Hematopoietic multipotent progenitor cell (in vitro differentiated cells): ENCODE data around the gene TUBB6. TPM values are rescaled to one million over a fixed set of nuclear protein-coding genes. Genes with fewer than 3 reads are reported as not detected.

Experiments used
- small RNA-seq: library from RNA; depleted of rRNA; stranded (forward); fragments of <200 nt; gene quantifications from one replicate; pipeline ENCODE3, GENCODE V24; 2012
- total RNA-seq: library from RNA; depleted of rRNA; stranded (reverse); fragments of >200 nt; gene quantifications from one replicate; pipeline ENCODE4 v1.2.3, GENCODE V29; 2012

The TUBB6 gene
- total RNA-seq, 1 donor = 164 TPM

Small RNA genes lying within 50 kb of the gene (small RNA-seq; reads per million reads assigned to genes)
- gene RNU6-170P = not detected

Other genes with a start within 250 kb of the TUBB6 start
- gene ANKRD62, start 214.4 kb upstream of the TUBB6 start, total RNA-seq = not detected
- not detected for gene CIDEA, start 53.9 kb upstream of the TUBB6 start, total RNA-seq
- 19.1 TPM for gene AFG3L2, start 69.0 kb downstream of the TUBB6 start, total RNA-seq
- gene PRELID3A, start 99.7 kb downstream of the TUBB6 start, total RNA-seq = 4.0 TPM